HS-27A (cell line): Measurements from ENCODE around the gene GPR107.

Experiments
- DNase-seq: peaks from one replicate; pipeline ENCODE4 v3.0.0-alpha.2; 2012; ENCODE audit warnings: low read depth, missing footprints

The GPR107 gene

GRCh38 chr9:130054325-130054786, 650 bp downstream of the GPR107 start:
- no peak for DNase-seq

- DNase-seq: no peak
Measured at GRCh38 chr9:130054820-130055219, 1.1 kb downstream of the GPR107 start.

DNA sequence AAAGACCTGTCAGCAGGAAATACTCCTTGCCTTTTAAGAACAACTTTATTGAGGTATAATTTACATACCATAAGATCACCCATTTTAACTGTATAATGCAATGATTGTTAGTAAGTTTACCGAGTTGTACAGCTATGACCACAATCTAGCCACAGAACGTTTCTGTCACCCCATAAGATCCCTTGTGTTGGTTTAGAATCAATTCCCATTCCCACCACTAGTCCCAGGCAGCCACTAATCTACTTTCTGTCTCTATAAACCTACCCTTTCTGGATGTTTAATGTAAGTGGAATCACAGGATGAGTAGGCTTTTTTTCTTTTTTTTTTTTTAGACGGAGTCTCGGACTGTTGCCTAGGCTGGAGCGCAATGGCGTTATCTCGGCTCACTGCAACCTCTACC, 4.4 kb downstream of the GPR107 start:
- DNase-seq: no peak

- DNase-seq: no peak
Measured at GRCh38 chr9:130058887-130059286, 5.2 kb downstream of the GPR107 start.

- no peak for DNase-seq
Measured at GRCh38 chr9:130060296-130060695, 6.6 kb downstream of the GPR107 start.

DNA sequence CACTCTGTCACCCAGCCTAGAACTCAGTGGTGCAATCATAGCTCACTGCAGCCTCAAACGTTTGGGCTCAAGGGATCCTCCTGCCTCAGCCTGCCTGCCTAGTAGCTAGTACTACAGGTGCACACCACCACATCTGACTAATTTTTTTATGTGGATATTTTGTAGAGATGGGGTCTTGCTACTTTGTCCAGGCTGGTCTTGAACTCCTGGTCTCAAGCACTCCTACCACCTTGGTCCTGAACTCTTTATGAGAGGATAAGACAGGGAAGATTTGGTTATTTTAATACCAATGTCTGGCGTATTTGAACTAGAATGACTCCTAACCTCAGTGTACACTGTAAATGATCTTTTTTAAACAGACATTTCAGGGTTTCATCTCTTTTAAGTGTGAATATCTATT, 9.0 kb downstream of the GPR107 start:
- DNase-seq: no peak

- no peak for DNase-seq
Measured at GRCh38 chr9:130064621-130065020, 10.9 kb downstream of the GPR107 start.

GRCh38 chr9:130069048-130069447, 15.3 kb downstream of the GPR107 start:
- DNase-seq: no peak

DNA sequence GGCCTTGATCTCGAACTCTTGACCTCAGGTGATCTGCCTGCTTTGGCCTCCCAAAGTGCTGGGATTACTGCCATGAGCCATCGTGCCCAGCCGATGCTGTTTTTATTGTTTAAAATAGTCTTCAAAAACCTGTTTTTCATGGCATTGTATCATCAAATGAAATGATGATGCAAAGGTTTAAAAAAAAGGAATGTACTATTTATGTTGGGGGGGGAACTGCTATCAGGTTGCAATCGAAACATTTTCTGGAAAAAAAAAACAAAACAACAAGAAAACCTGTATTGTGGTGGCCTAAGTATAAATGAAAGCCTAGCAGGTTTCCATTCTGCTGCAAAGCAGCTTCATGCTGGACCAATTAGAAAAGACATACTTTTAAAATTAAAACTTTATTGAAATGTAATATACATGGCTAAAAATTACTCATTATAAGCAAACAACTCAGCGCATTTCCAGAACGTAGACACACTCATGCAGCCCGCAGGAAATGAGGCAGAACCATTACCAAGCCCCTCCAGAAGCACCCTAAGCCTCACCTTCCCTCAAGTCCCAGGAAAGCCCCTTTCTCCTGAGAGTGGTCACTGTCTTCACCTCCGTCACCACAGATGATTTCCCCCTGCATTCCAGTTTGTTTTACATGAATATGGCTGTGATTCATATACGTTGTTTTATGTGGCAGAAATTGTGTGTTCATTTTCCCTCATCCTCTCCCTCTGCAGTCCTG, 19.0 kb downstream of the GPR107 start:
- no peak for DNase-seq

- no peak for DNase-seq
Measured at GRCh38 chr9:130073373-130073772, 19.7 kb downstream of the GPR107 start.

- DNase-seq: no peak
Measured at GRCh38 chr9:130078547-130078946, 24.8 kb downstream of the GPR107 start.

GRCh38 chr9:130084337-130084736, 30.6 kb downstream of the GPR107 start:
- no peak for DNase-seq

DNA sequence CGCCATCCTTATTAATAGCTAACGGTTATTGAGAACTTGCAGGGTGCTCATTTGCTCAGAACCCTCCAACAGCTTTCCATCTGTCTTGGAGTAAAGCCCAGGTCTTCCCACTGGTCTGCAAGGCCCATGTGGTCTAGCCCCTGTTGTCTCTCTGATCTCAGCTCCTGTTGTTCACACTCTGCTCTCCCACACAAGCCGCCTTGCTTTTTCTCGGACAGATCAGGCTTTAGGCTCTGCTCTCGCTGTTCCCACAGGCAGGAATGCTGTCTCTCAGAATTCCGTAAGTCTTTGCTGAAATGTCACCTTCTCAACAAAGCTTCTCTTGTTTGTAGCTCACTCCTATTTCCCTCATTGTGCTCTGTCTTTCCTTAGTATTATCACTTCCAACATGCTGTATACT, 34.3 kb downstream of the GPR107 start:
- DNase-seq: no peak

DNA sequence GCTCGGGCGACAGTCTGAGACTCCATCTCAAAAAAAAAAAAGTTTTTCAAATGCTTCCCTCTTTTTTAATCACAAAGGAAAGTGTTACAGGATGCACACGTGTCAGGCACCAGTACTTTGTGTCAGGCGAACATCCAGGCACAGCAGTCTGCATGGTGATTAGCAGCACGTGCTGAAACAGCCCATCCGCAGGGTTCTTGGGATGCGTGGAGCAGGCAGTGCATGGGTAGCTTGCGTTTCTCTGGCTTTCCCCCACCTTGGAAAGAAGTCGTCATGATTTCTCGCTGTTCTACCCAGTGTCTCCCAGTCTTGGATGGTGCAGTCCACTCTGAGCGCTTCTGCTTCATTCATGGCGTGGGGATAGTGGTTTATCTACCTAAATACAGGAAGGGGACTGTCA, 35.4 kb downstream of the GPR107 start:
- no peak for DNase-seq

- no peak for DNase-seq
Measured at GRCh38 chr9:130090915-130091314, 37.2 kb downstream of the GPR107 start.

- DNase-seq: no peak
Measured at GRCh38 chr9:130092910-130093309, 39.2 kb downstream of the GPR107 start.

GRCh38 chr9:130095872-130096271, 42.2 kb downstream of the GPR107 start:
- DNase-seq: no peak

GRCh38 chr9:130100681-130101080, 47.0 kb downstream of the GPR107 start:
- DNase-seq: no peak

DNA sequence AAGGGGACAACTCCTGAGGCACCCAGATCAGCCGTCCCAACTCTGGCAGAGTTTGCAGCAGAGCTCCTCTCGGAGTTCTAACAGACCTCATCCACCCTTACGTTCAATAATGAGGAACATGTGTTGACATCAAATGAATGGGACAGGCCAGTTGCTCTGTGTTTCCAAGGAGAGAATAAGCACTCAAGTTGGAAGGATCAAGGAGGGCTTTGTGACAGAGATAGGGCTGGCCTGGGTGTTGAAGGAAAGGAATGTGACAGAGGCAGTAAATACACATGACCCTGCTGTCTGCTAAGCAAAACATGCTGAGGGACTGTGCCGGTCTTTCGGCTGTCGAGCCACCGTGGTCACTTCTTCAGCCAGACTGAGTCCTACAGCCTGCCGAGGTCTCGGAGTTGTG, 48.2 kb downstream of the GPR107 start:
- DNase-seq: no peak

DNA sequence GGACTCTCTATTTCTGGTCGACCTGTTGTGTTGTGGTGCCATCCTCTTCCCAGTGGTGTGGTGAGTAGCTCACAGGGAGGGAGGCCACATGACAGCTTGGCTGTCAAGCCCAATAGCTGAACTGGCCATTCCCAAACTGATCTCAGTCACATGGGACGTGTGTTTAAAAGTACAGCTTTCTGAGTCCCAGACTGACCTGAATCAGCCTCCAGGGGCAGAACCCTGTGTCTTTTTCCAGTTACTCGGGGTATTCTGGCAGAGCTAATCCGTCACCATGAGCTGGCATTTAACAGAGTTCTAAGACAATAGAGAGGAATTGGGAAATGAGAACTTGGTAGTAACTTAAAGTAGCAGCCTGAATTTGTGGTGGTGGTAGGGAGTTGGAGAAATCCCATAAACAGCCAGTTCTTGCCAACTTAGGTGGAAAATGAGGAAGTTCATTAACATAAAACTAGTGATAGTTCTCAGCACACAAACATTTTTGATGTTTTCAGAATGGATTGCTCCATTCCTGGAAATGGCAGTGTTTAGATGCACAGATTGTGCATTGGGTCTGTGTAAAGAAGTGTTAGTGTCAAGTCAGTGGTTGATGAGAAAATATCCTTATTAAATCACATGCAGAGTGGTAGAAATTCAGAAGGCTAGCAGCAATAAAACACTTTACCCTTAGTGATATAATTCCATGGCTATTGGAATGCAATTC, 50.9 kb downstream of the GPR107 start:
- no peak for DNase-seq

DNA sequence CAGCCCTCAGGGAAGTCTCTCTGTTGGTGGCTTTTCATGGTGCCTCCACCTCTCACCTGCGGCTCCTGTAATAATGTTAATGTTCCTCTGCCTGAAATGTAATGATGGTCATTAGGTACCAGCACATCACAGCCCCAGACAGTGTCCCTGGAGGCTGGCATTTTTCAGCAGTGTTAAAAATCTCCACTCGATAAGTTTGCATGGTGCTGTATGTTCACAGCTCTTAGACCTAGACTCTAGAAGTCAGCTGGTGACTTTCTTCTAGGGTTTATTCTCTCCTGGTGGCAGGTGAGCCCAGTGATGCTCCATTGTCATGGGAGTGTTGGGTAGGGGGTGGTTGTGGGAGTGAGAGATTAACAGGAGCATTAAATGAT, 53.1 kb downstream of the GPR107 start:
- DNase-seq: no peak

GRCh38 chr9:130107234-130107861, 53.6 kb downstream of the GPR107 start:
- DNase-seq: peak; percentile 59

DNA sequence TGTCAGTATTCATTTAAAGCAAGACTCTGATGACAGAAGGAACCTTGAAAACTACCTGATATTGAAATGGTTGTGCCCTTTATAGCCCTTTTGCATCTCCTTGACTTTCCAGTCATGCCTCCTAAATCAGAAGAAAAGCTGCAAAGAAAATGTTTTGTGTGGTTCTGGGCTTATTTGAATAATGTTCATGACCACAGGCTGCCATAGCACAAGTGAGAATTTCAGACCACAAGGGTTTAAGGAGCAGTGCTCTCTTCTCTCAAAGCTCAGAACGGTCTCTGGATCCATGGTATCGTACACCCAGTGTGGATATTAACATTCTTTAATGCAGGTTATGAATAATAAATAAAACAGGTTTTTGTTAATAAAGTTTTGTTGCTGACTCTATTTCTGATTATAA, 54.2 kb downstream of the GPR107 start:
- no peak for DNase-seq
